Measurements from ENCODE around the gene SAXO2.

- no peak for TF ChIP-seq RARB (CRISPR knock-in tag; IDR thresholded peaks at IDR 0.05)
- TF ChIP-seq GLIS3 (CRISPR knock-in tag; IDR thresholded peaks at IDR 0.05), result no peak
- TF ChIP-seq CSRNP3 (CRISPR knock-in tag; IDR thresholded peaks at IDR 0.05), result no peak
- no peak for TF ChIP-seq PATZ1 (CRISPR knock-in tag; IDR thresholded peaks at IDR 0.05; ENCODE audit: borderline replicate concordance)
Observed at GRCh38 chr15:82297546-82297945, 34.9 kb downstream of the SAXO2 start.

Measured in SK-N-SH treated with all-trans-retinoic acid at 6 μM for 48 hours (cell line).